ENCODE results near the gene SPNS3. TPM values are rescaled to one million over a fixed set of nuclear protein-coding genes. Genes with fewer than 3 reads are reported as not detected.

Gene SPNS3
- total and polyA plus RNA-seq, 8 donors = 0.55 to 1.1 (median 1.0) TPM; not detected in 1

GRCh38 chr17:4476017-4476416 is 42.3 kb downstream of the SPNS3 start:
- H3K27me3 ChIP-seq = no peaks in the 10 kb centered on the region
- intact Hi-C loops (cut with DNase I) = no loop called here
- DNase-seq (no peak), ATAC-seq (no peak)
- no peak for TF ChIP-seq CTCF (IDR thresholded peaks at IDR 0.05)
- H3K27ac ChIP-seq = no peak overlapping the region
- H3K4me1 ChIP-seq = peaks cover 3 to 20% of the 10 kb centered on the region in 2 donors
- no peaks in the 10 kb centered on the region for H3K36me3 ChIP-seq
- H3K4me3 ChIP-seq = no peak overlapping the region
- no peaks in the 10 kb centered on the region for H3K9me3 ChIP-seq

GRCh38 chr17:4476511-4477070 is 42.9 kb downstream of the SPNS3 start:
- no peak for TF ChIP-seq CTCF (IDR thresholded peaks at IDR 0.05)
- Histone ChIP-seq H3K4me1 (peaks cover 7 to 25% of the 10 kb centered on the region in 2 donors), H3K9me3 (no peaks in the 10 kb centered on the region), H3K36me3 (no peaks in the 10 kb centered on the region), H3K27ac (no peak overlapping the region), H3K4me3 (no peak overlapping the region), H3K27me3 (no peaks in the 10 kb centered on the region)
- peak in 2 of 4 donors; percentile 44 to 46 for DNase-seq
- intact Hi-C loops (cut with DNase I) = no loop called here
- ATAC-seq = peak; percentile 77

GRCh38 chr17:4477255-4477791 is 43.6 kb downstream of the SPNS3 start:
- no peaks in the 10 kb centered on the region for H3K27me3 ChIP-seq
- H3K27ac ChIP-seq = no peak overlapping the region
- H3K4me3 ChIP-seq = no peak overlapping the region
- intact Hi-C loops (cut with DNase I) = no loop called here
- ATAC-seq (no peak), DNase-seq (no peak)
- H3K9me3 ChIP-seq = no peaks in the 10 kb centered on the region
- H3K4me1 ChIP-seq = peaks cover 8 to 28% of the 10 kb centered on the region in 2 donors
- no peak for TF ChIP-seq CTCF (IDR thresholded peaks at IDR 0.05)
- no peaks in the 10 kb centered on the region for H3K36me3 ChIP-seq

GRCh38 chr17:4478318-4478830 is 44.6 kb downstream of the SPNS3 start:
- Histone ChIP-seq H3K27me3 (no peaks in the 10 kb centered on the region), H3K36me3 (no peaks in the 10 kb centered on the region), H3K4me3 (no peak overlapping the region), H3K27ac (no peak overlapping the region), H3K4me1 (peaks cover 8 to 28% of the 10 kb centered on the region in 2 donors), H3K9me3 (no peaks in the 10 kb centered on the region)
- intact Hi-C loops (cut with DNase I) = no loop called here
- ATAC-seq (no peak), DNase-seq (no peak)
- no peak for TF ChIP-seq CTCF (IDR thresholded peaks at IDR 0.05)

- DNase-seq (no peak), ATAC-seq (no peak)
- Histone ChIP-seq H3K36me3 (no peaks in the 10 kb centered on the region), H3K9me3 (no peaks in the 10 kb centered on the region), H3K4me1 (peaks cover 8 to 32% of the 10 kb centered on the region in 2 donors), H3K27me3 (no peaks in the 10 kb centered on the region), H3K4me3 (no peak overlapping the region), H3K27ac (no peak overlapping the region)
- intact Hi-C loops (cut with DNase I) = no loop called here
- no peak for TF ChIP-seq CTCF (IDR thresholded peaks at IDR 0.05)
Measured at GRCh38 chr17:4479340-4479981, 45.7 kb downstream of the SPNS3 start.

Data from left lung (tissue), 10 donors.